Measurements from ENCODE around the gene LAMB3. TPM values are rescaled to one million over a fixed set of nuclear protein-coding genes. Genes with fewer than 3 reads are reported as not detected.

LAMB3 gene
- total RNA-seq, 1 experiment from 2014 or later: 0.28 TPM

DNA sequence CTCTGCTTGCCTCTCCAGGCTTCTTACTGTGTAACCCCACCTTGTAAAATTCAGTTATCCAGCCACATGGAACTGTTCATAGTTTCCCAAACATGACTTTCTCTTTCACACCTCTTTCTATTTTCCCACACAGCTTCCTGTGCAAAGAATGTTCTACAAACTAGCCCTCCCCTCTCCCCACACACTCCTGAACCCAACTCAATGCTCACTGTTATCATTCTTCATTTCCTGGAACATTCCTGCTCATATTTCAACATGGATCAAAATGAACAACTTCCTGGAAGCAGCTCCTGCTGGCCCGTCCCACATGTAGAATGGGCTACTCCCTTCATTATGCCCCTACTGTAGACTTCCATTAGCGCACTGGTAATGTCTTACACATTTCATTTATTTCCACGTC is 44.9 kb upstream of the LAMB3 start:
- Histone ChIP-seq H3K9ac (ENCODE audit: extremely low read depth, insufficient read length, low read length) (no peak overlapping the region), H2BK120ac (ENCODE audit: low read depth, low read length, poor library complexity, severe bottlenecking) (no peak overlapping the region), H3K27me3 (ENCODE audit: insufficient read depth, low read length) (no peaks in the 10 kb centered on the region; the same call in 1 of the 2 replicates), H3K79me1 (ENCODE audit: insufficient read depth, low read depth, low read length, poor library complexity, severe bottlenecking) (no peaks in the 10 kb centered on the region), H2AK5ac (ENCODE audit: insufficient read length, low read length) (no peak overlapping the region), H3K4ac (ENCODE audit: low read depth, low read length) (no peak overlapping the region), H3T11ph (ENCODE audit: low read length) (no peak overlapping the region), H2AFZ (ENCODE audit: low read length) (no peak overlapping the region), H3K9me3 (ENCODE audit: control insufficient read depth, low read depth, low read length) (no peaks in the 10 kb centered on the region), H3K56ac (ENCODE audit: insufficient read length, low read depth, low read length) (no peak overlapping the region), H4K5ac (ENCODE audit: insufficient read length, low read depth, low read length) (no peak overlapping the region), H2BK12ac (ENCODE audit: insufficient read length, low read depth, low read length) (no peak overlapping the region), H2BK5ac (ENCODE audit: insufficient read length, low read length) (no peak overlapping the region), H3K23ac (ENCODE audit: insufficient read length, low read depth, low read length) (no peak overlapping the region), H3K4me1 (ENCODE audit: insufficient read depth, low read length) (no peaks in the 10 kb centered on the region), H4K8ac (replicated peaks; ENCODE audit: insufficient read length, low read depth, low read length) (no peak overlapping the region), H2BK15ac (ENCODE audit: low read depth, low read length) (no peak overlapping the region), H2BK20ac (ENCODE audit: low read depth, low read length, poor library complexity, severe bottlenecking) (no peak overlapping the region), H3K27ac (ENCODE audit: insufficient read length, low read depth, low read length) (no peak overlapping the region), H3K4me2 (ENCODE audit: insufficient read depth, insufficient read length, low read length) (no peak overlapping the region), H3K14ac (ENCODE audit: insufficient read depth, low read length) (no peak overlapping the region), H4K20me1 (ENCODE audit: control insufficient read depth, insufficient read depth, insufficient read length) (no peaks in the 10 kb centered on the region), H3K79me2 (ENCODE audit: insufficient read depth, low read length) (no peaks in the 10 kb centered on the region), H3K23me2 (ENCODE audit: insufficient read length, low read depth, low read length, poor library complexity, severe bottlenecking) (no peaks in the 10 kb centered on the region), H3K18ac (ENCODE audit: insufficient read length, low read depth, low read length) (no peak overlapping the region), H4K91ac (ENCODE audit: insufficient read length, low read depth, low read length) (no peak overlapping the region)
- H3K36me3 Mint-ChIP-seq (ENCODE audit: insufficient read depth in 1 of 3, low read depth in 3 of 3): no peaks in the 10 kb centered on the region
- peaks cover 0 to 7% of the 10 kb centered on the region in 2 experiments; a peak in 2 of 4 replicates for H3K4me1 Mint-ChIP-seq
- WGBS (ENCODE audit: extremely low coverage, insufficient read length, low lambda C conversion rate): no CpG with 5 or more reads among the region's 3 CpGs
- H3K27me3 Mint-ChIP-seq (ENCODE audit: low read depth): peaks cover 35% of the 10 kb centered on the region
- H3K4me3 Mint-ChIP-seq: no peak overlapping the region
- DNase-seq: no peak
- no peak overlapping the region for H3K27ac Mint-ChIP-seq
- TF ChIP-seq, protein P1, sequence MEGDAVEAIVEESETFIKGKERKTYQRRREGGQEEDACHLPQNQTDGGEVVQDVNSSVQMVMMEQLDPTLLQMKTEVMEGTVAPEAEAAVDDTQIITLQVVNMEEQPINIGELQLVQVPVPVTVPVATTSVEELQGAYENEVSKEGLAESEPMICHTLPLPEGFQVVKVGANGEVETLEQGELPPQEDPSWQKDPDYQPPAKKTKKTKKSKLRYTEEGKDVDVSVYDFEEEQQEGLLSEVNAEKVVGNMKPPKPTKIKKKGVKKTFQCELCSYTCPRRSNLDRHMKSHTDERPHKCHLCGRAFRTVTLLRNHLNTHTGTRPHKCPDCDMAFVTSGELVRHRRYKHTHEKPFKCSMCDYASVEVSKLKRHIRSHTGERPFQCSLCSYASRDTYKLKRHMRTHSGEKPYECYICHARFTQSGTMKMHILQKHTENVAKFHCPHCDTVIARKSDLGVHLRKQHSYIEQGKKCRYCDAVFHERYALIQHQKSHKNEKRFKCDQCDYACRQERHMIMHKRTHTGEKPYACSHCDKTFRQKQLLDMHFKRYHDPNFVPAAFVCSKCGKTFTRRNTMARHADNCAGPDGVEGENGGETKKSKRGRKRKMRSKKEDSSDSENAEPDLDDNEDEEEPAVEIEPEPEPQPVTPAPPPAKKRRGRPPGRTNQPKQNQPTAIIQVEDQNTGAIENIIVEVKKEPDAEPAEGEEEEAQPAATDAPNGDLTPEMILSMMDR (conservative IDR thresholded peaks at IDR 0.05): no peak
- no peaks in the 10 kb centered on the region for H3K9me3 Mint-ChIP-seq
